A549 treated with RU486 at 1 μM for 4 hours (cell line): ENCODE results near the gene SLC38A7. TPM values are rescaled to one million over a fixed set of nuclear protein-coding genes. Genes with fewer than 3 reads are reported as not detected.

Experiments
- total RNA-seq: library from RNA; stranded (reverse); fragments of 200-300 nt; extraction: Qiagen RNA extraction; gene quantifications from 5 replicates; pipeline ENCODE4 v1.2.3, GENCODE V29; 2022; ENCODE audit warnings: low read depth

Gene SLC38A7, protein sequence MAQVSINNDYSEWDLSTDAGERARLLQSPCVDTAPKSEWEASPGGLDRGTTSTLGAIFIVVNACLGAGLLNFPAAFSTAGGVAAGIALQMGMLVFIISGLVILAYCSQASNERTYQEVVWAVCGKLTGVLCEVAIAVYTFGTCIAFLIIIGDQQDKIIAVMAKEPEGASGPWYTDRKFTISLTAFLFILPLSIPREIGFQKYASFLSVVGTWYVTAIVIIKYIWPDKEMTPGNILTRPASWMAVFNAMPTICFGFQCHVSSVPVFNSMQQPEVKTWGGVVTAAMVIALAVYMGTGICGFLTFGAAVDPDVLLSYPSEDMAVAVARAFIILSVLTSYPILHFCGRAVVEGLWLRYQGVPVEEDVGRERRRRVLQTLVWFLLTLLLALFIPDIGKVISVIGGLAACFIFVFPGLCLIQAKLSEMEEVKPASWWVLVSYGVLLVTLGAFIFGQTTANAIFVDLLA
- 16.3 to 18.8 TPM (median 18.0 TPM) in 5 replicates for total RNA-seq

DNA sequence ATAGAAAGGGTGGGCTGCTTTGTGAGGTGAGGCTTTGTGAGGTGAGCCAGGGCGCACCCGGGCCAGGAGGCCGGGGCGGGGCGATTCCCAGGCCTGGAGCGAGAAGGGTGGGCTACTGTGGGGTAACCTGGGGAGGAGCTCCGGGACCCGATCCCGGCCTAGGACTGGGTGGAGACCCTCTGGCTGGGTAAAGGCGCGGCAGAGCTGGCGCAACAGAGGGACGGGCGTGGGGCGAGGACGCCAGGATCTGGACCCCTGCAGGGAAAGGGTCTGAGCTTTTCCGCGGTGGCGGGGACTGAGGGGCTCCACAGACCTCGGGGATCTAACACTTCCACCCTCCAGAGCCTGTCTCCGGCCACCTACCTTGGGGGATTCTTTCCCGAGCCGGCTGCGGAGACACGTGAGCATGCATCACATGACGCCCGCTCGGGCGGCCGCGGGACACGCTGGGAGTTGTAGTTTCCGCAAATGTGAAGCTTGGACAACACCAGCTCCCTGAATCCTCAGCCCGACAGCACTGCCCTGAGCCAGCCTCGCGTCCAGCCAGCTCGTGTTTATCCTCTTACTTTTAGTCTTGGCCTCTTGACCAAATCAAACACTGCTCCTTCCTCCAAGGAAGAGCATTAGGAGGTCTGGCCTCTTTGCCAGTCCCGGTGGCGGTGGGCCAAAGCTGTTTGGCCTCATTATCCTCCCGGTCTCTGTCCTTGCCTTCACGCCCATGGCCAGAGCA is at the start of gene SLC38A7:
SLC38A7 (minus strand) TSS at position 417 of the 730 bp plus-strand sequence. CDS start 4,644 bp downstream, outside the sequence.

DNA sequence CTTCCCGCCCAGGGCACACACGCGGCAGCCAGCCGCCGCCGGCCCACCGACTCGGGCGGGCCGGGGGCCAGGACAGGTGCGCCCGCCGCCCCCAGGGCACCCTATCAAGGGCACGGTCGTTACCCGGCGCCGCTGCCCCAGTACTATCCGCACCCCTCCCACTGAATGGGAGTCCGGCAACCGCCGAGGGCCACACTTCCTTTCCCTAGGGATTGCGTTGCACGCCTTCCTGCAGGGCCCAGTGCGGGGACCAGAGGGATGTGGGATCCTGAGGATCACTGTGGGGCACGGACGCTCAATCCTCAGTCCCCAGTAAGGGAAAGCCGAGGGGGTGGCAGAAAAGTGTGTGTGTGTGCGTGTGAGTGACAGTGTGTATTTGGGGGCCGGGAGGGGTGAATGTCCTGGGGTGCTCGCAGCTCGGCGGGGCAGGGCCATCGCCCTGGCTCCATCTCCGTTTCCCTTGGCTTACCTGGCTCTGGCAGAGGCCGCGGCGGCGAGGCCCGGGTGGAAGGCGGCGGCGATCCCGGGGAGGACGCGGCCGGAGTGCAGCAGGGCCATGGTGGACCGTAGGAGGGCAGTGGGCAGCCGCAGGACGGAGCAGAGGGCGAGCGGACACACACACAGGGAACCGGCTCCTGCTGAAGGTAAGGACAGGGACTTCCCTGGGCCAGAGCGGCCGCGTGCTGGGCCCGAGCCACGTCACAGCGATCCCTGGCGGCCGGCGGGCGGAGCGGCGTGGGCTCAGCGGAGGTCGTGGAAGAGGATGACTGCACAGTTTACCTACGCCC is 49.3 kb upstream of the SLC38A7 start, which contains the start of gene GOT2:
GOT2 (minus strand) TSS at position 646 of the 788 bp plus-strand sequence; CDS start at position 558, 88 bp downstream.

DNA sequence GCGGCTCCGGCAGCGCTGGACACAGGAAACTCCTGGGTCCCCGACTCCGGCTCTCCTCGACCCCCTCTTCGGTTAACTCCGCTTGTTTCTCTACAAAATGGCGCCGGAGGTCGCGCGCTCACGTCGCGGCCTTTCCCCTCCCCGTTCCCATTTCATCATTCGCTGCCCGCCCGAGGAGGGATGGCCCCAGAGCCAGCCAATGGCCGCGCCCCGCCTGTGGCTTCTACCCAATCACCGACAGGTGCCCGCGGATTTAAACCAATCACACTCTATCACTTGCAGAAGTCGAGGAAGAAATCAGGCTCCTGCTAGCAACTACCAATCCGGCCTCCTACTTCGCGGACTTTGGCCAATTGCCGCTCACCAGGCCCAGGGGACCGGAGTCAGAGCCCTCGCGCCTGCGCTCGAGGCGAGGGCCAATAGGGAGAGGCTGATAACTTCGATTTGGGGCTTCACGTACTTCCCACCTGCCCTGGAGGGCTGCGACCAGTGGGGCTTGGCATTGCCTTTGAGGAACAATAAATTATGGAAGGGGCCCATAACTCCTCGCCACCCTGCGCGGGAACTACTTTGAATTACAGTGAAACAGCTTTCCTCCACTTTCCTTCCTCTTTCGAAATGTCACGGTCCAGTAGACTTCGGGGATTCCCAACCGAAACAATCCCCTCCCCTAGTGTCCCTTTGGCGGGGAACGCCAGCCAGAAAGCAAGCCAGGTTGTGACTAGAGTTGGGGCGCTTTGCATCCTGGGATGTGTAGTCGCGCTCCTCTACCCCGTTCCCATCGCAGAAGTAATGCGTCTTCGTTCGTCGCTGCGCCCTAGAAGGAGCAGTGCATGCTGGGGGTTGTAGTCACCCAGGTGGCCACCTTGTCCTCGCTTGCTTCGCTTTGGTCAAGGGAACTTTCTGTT is 54.6 kb downstream of the SLC38A7 start, which contains the start of gene CNOT1:
CNOT1 (minus strand) TSS at position 94 of the 908 bp plus-strand sequence. CDS start 30,489 bp downstream, outside the sequence.

Other genes with a start within 250 kb of the SLC38A7 start
- gene NDRG4, start 184.6 kb downstream of the SLC38A7 start, total RNA-seq: 24.8 to 32.3 TPM (median 27.3 TPM) in 5 replicates
- 11.9 to 18.1 TPM (median 17.2 TPM) in 5 replicates for gene SETD6, start 169.3 kb downstream of the SLC38A7 start, total RNA-seq
- 118 to 174 TPM (median 130 TPM) in 5 replicates for gene CNOT1, start 54.9 kb downstream of the SLC38A7 start, total RNA-seq
- gene GOT2, start 49.5 kb upstream of the SLC38A7 start, total RNA-seq: 167 to 184 TPM (median 177 TPM) in 5 replicates